Activated CD4-positive, alpha-beta T cell treated with anti-CD3 and anti-CD28 coated beads for 24 hours (primary cell): ENCODE results near the gene CDK12.

Source experiments
- DNase-seq, 2 donors: peaks; one replicate each; pipeline ENCODE4 v3.0.0-alpha.2; 2020; ENCODE audit warnings: low read depth in 2 of 2

Gene CDK12

DNA sequence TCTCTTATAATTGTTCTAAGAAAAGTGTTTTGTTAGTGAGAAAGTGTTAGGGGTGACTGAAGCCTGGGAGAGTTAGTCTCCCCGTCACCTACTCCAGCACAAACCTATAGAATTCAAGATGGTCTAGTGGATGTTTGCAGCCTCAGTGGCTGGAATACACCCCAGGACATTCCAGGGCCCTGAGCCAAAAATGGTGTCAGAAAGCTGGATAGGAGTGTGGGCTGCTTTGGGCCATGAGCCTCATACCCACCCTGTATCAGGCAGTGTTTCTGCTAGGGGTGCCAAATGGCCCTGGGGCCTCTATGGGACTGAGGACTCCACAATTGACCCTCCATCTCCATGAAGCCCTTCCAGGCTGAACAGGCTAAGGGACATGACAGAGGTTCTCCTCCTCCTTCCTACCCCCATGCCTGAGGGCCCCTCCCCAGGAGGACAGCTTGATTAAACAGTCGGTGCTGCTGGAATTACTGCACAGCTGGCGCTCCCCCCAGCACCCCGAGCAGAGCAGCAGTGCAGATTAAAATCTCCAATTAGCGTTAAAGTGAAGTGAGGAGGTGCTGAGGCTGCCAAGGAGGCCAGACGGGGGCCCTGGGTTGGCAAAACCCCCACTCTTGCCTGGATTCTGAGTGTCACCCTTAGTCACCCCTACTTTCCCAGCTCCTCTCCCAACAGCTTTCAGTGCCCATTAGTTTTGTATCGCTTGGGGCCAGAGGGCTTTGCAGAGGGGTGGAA, 87.4 kb downstream of the CDK12 start:
- DNase-seq = no peak

GRCh38 chr17:39549747-39550573, 88.7 kb downstream of the CDK12 start:
- DNase-seq = no peak

DNA sequence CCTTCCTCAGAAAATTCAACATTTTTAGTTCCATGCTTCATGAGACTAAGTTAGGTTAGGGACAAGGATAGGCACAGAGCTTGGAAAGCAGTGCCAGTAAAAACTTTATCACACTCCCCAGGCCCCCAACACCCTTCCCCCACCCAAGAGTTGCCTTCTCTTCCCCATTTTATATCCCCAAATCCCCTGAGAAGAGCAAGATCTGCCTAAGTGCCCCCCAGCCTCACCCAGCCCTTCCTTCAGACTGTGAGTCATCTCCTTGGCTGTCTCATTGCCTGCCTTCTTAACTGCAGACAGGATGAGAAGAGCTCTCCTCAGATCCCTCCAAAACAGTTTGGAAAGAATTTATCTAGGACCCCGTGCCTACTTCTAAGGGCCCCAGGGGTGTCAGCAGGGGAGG, 90.6 kb downstream of the CDK12 start:
- DNase-seq = no peak

- no peak for DNase-seq
These were observed 92.2 kb downstream of the CDK12 start for GRCh38 chr17:39553341-39553945.

DNA sequence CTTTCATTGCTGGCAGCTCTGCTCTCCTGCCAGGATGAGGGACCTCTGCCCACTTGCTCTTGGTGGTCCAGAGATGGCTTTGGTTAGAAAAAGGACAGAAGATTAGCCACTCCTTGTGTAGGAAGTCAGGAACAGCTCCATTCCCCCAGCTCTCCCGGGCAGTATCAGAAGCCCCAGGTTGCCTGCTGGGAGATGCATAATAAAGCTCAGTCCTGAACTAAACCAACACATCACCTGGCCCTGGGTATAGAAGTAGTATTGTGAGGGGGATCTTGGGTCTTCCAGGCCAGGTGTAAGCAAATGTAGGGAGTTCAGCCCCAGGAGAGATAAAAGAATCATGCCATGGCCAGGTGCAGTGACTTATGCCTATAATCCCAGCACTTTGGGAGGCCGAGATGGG, 94.1 kb downstream of the CDK12 start:
- DNase-seq = no peak

DNA sequence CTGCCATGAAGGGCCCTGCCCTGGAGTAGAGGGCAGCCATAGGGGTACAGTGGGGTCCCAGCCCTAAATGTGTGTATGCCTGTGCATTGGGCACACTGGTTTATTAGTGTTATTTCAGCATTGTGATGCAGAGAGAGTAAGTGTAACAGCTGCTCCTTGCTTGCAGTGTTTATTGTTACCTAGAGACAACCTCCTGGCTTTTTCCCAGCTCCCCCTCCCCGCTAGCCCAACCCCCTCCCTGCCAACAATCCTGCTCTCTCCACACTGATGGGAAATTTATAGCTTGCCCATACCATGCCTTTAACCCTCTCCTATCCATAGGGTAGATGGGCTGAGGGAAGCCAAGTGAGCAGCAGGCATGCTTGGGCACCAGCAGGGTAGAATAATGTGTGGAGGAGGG, 95.1 kb downstream of the CDK12 start:
- no peak for DNase-seq

DNA sequence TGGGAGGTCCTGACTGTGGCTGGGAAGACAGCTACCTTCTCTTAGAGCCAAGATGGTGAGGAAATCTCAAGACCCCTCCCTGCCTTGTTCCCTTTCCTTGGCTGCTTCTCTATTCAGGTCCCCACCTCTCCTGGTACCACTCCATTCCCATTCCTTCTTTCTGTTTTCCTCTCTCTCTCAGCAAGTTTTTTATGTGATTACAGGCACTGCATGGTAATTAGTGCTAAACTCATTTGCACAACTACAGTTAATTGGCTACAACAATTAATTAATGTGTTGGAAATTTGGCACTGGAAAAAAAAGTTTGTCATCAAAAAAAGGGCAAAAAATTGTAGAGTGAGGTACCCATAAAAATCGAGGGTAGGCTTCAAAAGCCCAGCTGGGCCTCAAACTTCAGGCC, 101.1 kb downstream of the CDK12 start:
- DNase-seq = no peak

DNA sequence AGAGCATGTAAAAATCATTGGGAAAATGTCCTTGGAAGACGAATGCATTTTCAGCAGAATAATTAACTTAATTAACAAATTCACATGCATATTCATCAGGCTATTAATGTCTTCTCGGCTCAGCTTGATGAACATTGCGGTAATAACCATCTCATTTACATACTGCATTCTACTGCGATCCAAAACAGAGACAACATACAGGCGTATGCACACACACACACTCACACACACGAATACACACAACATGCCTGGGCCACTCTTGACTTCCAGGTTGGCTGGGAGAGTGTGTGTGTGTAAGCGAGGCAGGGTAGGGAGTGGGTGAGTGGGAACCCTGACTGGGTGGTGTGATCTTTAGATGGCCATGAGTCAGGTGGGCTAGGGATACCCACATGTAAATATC, 101.7 kb downstream of the CDK12 start:
- DNase-seq = no peak

GRCh38 chr17:39563476-39563875, 102.2 kb downstream of the CDK12 start:
- no peak for DNase-seq

GRCh38 chr17:39564211-39564848, 103.0 kb downstream of the CDK12 start:
- DNase-seq = no peak

GRCh38 chr17:39566094-39566850, 105.0 kb downstream of the CDK12 start:
- no peak for DNase-seq

DNA sequence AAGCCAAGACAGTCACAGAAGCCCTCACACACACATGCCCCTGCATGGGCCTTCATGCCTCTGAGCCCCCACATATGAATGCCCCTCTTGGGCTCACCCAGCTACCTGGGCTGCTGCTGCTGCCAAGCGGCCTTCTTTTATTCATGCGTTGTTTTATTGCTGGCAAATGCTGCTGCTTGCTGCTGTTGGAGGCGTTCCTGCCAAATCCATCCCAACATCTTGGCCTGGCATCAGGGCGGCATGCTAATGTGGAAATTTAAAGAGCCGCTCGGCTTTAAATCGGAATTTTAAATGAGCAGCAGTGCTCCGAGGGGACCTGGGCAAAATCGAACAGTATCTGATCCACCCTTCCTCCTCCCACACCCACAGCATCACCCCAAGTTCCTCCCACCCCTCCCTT, 107.4 kb downstream of the CDK12 start:
- DNase-seq = no peak

DNA sequence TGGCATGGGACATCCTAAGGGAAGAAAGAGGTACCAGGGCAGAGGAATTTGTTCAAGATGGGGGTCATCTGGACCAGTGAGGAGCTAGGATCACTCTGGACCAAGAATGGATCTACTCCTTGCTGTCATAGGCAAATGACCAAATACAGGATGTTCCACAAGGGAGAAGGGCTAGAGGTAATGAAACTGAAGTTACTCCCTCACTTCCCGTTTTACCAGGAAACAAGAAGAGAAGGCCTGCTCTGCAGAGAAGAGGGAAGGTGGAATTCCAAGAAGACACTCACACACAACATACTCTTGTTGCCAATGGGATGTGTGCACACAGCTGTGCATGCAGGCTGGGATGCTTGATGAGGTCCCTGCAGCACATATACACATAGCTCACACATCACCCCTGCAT, 107.8 kb downstream of the CDK12 start:
- no peak for DNase-seq

DNA sequence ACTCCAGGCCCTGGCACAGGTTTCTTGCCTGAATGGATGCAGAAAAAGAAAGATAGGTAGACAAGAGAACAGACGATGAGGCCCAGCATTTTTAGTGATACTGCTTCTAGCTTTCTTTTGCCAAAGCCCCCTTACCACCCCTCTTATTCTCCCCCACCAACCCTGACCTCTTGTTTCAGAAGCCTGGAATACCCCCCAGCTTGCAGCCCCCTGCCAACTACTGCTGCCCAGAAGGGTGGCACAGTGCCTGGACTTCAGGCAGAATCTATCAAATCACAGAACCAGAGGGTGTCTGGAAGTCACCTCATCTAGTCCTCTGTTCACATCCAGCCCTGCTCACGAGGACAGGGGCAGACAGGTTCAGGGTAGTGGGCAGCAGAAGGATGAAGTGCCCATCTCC, 110.8 kb downstream of the CDK12 start:
- DNase-seq = no peak

DNA sequence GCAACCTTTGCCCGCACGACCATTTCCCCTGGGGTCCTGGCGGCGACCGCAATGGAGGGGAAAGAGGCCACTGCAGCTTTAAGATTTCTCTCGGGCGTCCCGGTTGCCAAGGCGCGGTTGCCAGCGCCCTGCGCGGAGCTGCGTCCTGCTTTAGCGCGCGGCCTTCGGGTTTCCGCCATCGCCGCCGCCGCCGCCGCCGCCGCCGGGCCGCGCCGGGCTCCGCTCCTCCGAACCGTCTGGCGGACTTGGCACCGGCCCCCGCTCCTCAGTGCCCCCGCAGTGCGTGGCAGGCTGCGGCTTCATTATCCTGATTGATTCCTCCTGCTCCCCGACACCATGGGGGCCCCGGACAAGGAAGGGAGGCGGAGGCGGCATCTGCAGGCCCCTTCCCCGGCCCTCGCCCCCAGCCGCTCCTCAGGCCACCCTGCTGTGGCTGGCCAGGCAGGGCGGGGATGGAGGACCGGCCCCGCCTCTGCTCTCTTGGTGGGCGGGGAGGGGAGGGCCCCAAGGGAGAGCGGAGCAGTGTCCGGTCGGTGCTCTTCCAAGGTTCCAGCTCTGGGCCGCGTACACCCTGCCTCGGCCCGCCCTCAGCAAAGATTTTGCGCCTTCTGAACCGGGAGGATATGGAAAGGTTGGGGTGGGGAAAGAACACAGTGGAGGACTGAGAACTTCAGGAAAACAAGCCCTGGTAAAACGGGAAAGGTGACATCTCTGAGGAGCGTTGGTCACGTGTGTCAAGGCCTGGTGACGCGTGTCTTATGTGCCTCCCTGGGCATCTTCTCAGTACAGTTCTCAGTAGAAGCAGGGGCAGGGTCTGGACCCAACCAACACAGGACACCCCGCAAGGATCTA, 112.4 kb downstream of the CDK12 start:
- DNase-seq = peak in 1 of 2 donors; percentile 33

DNA sequence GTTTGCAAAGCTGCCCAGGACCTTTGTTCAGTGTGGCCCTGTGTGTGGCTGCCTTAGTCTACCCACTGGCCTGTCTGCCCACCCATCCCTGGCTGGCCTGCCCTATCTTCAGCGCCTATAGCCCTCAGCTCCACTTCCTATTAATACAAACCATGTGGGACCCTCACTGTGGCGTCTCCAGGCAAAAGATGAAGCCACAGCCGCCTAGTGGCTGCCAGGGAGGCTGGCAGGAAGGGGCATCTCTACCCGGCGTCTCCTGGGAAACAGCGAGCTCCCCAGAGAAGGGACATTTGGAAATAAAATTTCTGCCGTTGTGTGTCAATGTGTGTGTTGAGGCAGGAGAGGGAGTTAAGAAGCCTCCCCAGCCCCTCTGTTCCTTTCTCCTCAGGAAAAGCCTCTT, 114.9 kb downstream of the CDK12 start:
- DNase-seq = no peak

- DNase-seq = no peak
These were observed 117.0 kb downstream of the CDK12 start for GRCh38 chr17:39578272-39578671.

DNA sequence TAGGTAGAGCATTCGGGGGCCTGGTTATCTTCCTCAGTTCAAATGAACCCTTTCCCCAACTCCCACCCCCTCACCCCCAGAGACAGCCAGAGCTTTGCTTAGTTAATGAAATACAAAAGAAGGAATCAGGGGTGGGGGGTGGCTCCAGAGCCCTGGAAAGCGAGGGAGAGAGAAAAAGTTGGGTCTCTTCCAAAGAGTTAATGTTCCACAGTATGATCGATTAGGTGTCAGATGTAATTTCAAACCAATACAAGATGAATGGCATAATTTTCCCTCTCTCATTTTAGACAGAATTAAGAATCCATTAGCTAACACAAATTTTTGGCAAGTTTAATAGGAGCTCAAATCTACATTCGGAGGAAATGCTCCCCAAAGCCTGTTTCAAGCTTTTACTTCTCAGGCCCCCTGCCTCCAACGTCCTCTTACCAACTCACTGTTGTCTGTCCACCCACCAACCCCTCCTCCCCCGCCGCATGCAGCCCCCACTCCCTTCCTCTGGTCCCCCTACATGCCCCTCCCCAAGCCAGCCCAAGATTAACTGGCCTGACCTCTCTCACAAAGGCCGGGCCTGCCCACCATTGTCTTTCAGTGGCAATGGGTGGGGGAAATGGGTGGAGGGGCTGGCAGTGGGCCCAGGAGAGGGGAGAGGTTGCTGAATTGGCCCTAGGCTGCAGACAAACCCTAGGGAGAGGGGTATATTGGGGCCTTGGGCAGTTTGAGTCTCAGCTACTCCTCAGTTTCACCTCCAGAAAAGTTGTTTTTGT, 118.2 kb downstream of the CDK12 start:
- no peak for DNase-seq

GRCh38 chr17:39580082-39580468, 118.8 kb downstream of the CDK12 start:
- DNase-seq = no peak
